ENCODE data around the gene FAM163A.

DNA sequence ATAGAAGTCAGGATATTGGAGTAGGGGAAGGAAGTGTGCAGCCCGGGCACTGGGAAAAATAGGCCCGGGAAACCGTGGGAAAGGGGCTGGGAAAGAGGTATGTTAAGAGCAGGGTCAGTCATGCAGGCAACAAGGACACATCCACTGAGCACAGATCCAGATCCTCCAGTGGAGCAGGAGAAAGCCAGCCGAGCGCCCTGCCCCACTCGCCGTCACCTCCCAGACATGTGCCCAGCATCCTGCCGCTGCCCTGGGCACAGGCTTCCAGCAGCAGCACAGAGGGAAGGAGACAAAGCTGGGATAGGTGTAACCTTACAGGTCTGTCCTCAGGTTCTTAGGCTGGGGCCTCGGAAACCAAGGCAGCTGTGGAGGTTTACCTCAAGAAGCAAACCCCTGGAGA is 64.2 kb downstream of the FAM163A start:
- TF ChIP-seq, protein P1, sequence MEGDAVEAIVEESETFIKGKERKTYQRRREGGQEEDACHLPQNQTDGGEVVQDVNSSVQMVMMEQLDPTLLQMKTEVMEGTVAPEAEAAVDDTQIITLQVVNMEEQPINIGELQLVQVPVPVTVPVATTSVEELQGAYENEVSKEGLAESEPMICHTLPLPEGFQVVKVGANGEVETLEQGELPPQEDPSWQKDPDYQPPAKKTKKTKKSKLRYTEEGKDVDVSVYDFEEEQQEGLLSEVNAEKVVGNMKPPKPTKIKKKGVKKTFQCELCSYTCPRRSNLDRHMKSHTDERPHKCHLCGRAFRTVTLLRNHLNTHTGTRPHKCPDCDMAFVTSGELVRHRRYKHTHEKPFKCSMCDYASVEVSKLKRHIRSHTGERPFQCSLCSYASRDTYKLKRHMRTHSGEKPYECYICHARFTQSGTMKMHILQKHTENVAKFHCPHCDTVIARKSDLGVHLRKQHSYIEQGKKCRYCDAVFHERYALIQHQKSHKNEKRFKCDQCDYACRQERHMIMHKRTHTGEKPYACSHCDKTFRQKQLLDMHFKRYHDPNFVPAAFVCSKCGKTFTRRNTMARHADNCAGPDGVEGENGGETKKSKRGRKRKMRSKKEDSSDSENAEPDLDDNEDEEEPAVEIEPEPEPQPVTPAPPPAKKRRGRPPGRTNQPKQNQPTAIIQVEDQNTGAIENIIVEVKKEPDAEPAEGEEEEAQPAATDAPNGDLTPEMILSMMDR (IDR thresholded peaks at IDR 0.05), result no peak
- TF ChIP-seq POLR2A (IDR thresholded peaks at IDR 0.05), result no peak

Measured in testis (tissue), 2 donors.